Choroid plexus epithelial cell (primary cell): ENCODE measurements around the gene AOC1.

Experiments used
- DNase-seq: peaks from one replicate; pipeline ENCODE4 v3.0.0-alpha.2; 2010; ENCODE audit warnings: low read depth
- H3K4me3 ChIP-seq: 2 replicates; pipeline ENCODE4 v1.5.1; 2011; ENCODE audit warnings: low read depth, mild to moderate bottlenecking, control low read depth, low read length, moderate library complexity
- TF ChIP-seq, protein P1 (sequence below): conservative IDR thresholded peaks from 2 replicates; pipeline ENCODE4 v1.5.1; 2011; ENCODE audit warnings: low read depth, mild to moderate bottlenecking, control low read depth, inconsistent platforms, low read length, moderate library complexity

AOC1 gene

DNA sequence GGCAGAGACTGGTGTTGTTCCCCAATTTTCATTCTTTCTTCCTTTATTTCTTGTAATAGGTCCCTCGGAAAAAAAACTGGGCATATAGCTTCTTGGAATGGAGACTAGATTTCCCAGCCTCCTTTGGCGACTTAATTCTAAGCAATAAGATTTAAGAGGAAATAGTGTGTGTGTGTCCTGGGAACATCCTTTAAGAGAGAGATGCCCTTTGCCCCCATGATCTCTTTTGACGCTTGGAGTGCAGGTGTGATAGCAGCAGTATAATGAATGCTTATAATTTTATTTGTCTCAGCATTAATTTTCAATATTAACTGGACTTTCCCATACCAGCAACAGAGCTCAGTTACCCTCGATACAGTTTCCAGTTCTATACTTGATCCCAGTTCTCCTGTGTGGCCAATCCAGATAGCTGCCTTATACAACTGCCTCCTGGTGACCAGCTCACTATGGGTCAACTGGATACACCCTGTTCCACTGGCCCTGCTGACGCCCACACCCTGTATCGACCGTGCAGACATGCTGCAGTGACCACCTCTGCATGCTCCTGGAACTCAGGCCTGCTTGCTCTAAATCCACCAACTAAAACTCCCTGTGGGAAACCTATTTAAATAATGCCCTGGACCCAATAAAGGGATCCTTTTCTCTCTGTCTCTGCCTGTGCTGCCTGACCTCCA, 37.9 kb upstream of the AOC1 start:
- TF ChIP-seq, protein P1, sequence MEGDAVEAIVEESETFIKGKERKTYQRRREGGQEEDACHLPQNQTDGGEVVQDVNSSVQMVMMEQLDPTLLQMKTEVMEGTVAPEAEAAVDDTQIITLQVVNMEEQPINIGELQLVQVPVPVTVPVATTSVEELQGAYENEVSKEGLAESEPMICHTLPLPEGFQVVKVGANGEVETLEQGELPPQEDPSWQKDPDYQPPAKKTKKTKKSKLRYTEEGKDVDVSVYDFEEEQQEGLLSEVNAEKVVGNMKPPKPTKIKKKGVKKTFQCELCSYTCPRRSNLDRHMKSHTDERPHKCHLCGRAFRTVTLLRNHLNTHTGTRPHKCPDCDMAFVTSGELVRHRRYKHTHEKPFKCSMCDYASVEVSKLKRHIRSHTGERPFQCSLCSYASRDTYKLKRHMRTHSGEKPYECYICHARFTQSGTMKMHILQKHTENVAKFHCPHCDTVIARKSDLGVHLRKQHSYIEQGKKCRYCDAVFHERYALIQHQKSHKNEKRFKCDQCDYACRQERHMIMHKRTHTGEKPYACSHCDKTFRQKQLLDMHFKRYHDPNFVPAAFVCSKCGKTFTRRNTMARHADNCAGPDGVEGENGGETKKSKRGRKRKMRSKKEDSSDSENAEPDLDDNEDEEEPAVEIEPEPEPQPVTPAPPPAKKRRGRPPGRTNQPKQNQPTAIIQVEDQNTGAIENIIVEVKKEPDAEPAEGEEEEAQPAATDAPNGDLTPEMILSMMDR, result no peak
- no peak overlapping the region for H3K4me3 ChIP-seq
- DNase-seq, result no peak

DNA sequence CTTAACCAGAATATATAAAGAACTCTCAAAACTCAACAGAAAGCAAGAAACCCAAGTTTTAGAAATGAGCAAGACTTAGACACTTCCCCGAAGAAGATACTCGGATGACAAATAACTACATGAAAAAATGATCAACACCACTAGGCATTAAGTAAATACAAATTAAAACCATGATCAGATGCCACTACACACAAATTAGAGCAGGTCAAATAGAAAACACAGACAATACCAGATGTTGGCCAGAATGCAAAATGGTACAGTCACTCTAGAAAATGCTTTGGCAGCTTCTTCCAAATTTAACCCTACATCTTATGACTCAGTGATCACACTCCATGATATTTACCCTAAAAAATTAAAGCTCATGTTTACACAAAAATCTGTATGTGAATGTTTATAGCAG, 33.3 kb upstream of the AOC1 start:
- H3K4me3 ChIP-seq, result no peak overlapping the region
- no peak for DNase-seq
- TF ChIP-seq, protein P1, result no peak

- TF ChIP-seq, protein P1, result no peak
- H3K4me3 ChIP-seq, result no peak overlapping the region
- no peak for DNase-seq
Observed at GRCh38 chr7:150820148-150820547, 32.2 kb upstream of the AOC1 start.

GRCh38 chr7:150820578-150821198, 31.6 kb upstream of the AOC1 start:
- TF ChIP-seq, protein P1, result no peak
- DNase-seq, result no peak
- no peak overlapping the region for H3K4me3 ChIP-seq

GRCh38 chr7:150823043-150823442, 29.3 kb upstream of the AOC1 start:
- no peak overlapping the region for H3K4me3 ChIP-seq
- no peak for DNase-seq
- TF ChIP-seq, protein P1, result no peak

GRCh38 chr7:150823484-150824126, 28.7 kb upstream of the AOC1 start:
- no peak overlapping the region for H3K4me3 ChIP-seq
- DNase-seq, result peak; percentile 1
- TF ChIP-seq, protein P1, result no peak
